Measurements from ENCODE around the gene CSNK1D.

The CSNK1D gene

GRCh38 chr17:82216301-82217119, 57.0 kb downstream of the CSNK1D start:
- H3K9me3 ChIP-seq (ENCODE audit: insufficient read depth, low read length): no peaks in the 10 kb centered on the region
- H3K36me3 ChIP-seq (replicated peaks; ENCODE audit: low read depth, low read length): no peaks in the 10 kb centered on the region
- H3K4me1 ChIP-seq (ENCODE audit: low read length): peaks cover 35% of the 10 kb centered on the region
- no peaks in the 10 kb centered on the region for H3K27me3 ChIP-seq (ENCODE audit: low read depth, low read length)
- H3K27ac ChIP-seq (ENCODE audit: low read length): peak overlapping the region; percentile 80
- H3K4me3 ChIP-seq (ENCODE audit: low read length): peak overlapping the region; percentile 41
- TF ChIP-seq CTCF (IDR thresholded peaks at IDR 0.05; ENCODE audit: low read depth, low read length) (0 out of 2 replicates have a peak, but pooled peaks have one; percentile 22), EZH2phosphoT487 (IDR thresholded peaks at IDR 0.05; ENCODE audit: low read depth) (no peak)
- H4K20me1 ChIP-seq (ENCODE audit: insufficient read depth, low read length): no peaks in the 10 kb centered on the region
- H2AFZ ChIP-seq (ENCODE audit: low read depth, low read length): peak overlapping the region; percentile 54
- peak overlapping the region; percentile 66 for H3K4me2 ChIP-seq (ENCODE audit: low read length)
- peaks cover 9% of the 10 kb centered on the region for H3K79me2 ChIP-seq (ENCODE audit: low read length)
- peak overlapping the region; percentile 58 for H3K9ac ChIP-seq (ENCODE audit: low read length)

- no peaks in the 10 kb centered on the region for H3K9me3 ChIP-seq (ENCODE audit: insufficient read depth, low read length)
- H3K36me3 ChIP-seq (replicated peaks; ENCODE audit: low read depth, low read length): no peaks in the 10 kb centered on the region
- no peaks in the 10 kb centered on the region for H3K27me3 ChIP-seq (ENCODE audit: low read depth, low read length)
- H2AFZ ChIP-seq (ENCODE audit: low read depth, low read length): no peak overlapping the region
- peak overlapping the region; percentile 66 for H3K4me2 ChIP-seq (ENCODE audit: low read length)
- no peaks in the 10 kb centered on the region for H4K20me1 ChIP-seq (ENCODE audit: insufficient read depth, low read length)
- TF ChIP-seq EZH2phosphoT487 (IDR thresholded peaks at IDR 0.05; ENCODE audit: low read depth): no peak
- no peak for TF ChIP-seq CTCF (IDR thresholded peaks at IDR 0.05; ENCODE audit: low read depth, low read length)
- H3K27ac ChIP-seq (ENCODE audit: low read length): peak overlapping the region; percentile 80
- H3K79me2 ChIP-seq (ENCODE audit: low read length): peaks cover 14% of the 10 kb centered on the region
- H3K9ac ChIP-seq (ENCODE audit: low read length): peak overlapping the region; percentile 58
- H3K4me3 ChIP-seq (ENCODE audit: low read length): peak overlapping the region; percentile 41
- H3K4me1 ChIP-seq (ENCODE audit: low read length): peaks cover 36% of the 10 kb centered on the region
Observed at GRCh38 chr17:82215972-82216300, 57.6 kb downstream of the CSNK1D start.

- Histone ChIP-seq H3K4me1 (ENCODE audit: low read length) (peaks cover 36% of the 10 kb centered on the region), H3K79me2 (ENCODE audit: low read length) (peaks cover 14% of the 10 kb centered on the region), H4K20me1 (ENCODE audit: insufficient read depth, low read length) (no peaks in the 10 kb centered on the region), H3K27ac (ENCODE audit: low read length) (peak overlapping the region; percentile 80), H3K4me2 (ENCODE audit: low read length) (peak overlapping the region; percentile 66), H3K4me3 (ENCODE audit: low read length) (0 out of 2 replicates have a peak overlapping the region, but pooled peaks have one; percentile 41), H2AFZ (ENCODE audit: low read depth, low read length) (0 out of 2 replicates have a peak overlapping the region, but pooled peaks have one; percentile 44), H3K36me3 (replicated peaks; ENCODE audit: low read depth, low read length) (no peaks in the 10 kb centered on the region), H3K9ac (ENCODE audit: low read length) (peak overlapping the region; percentile 25; the same call in 1 of the 2 replicates), H3K27me3 (ENCODE audit: low read depth, low read length) (no peaks in the 10 kb centered on the region), H3K9me3 (ENCODE audit: insufficient read depth, low read length) (no peaks in the 10 kb centered on the region)
- TF ChIP-seq EZH2phosphoT487 (IDR thresholded peaks at IDR 0.05; ENCODE audit: low read depth) (no peak), CTCF (IDR thresholded peaks at IDR 0.05; ENCODE audit: low read depth, low read length) (no peak)
Observed at GRCh38 chr17:82215095-82215971, 58.2 kb downstream of the CSNK1D start.
